H9 (cell line): ENCODE data around the gene ARAP1. TPM values are rescaled to one million over a fixed set of nuclear protein-coding genes. Genes with fewer than 3 reads are reported as not detected.

Source experiments
- DNase-seq: peaks from one replicate; pipeline ENCODE4 v3.0.0-alpha.2; 2017
- H2AFZ ChIP-seq: one replicate; pipeline ENCODE4 v1.6.1; 2013; ENCODE audit warnings: mild to moderate bottlenecking, low read length, control low read depth, moderate library complexity
- H2AK5ac ChIP-seq: 2 replicates; pipeline ENCODE4 v1.6.1; 2013; ENCODE audit warnings: low read length, control low read depth, mixed read lengths; ENCODE audit not compliant: insufficient read length
- H2BK120ac ChIP-seq: one replicate; pipeline ENCODE4 v1.6.1; 2013; ENCODE audit warnings: low read depth, mild to moderate bottlenecking, low read length, control low read depth, inconsistent platforms; ENCODE audit not compliant: poor library complexity, severe bottlenecking
- H2BK12ac ChIP-seq: 2 replicates; pipeline ENCODE4 v1.6.1; 2013; ENCODE audit warnings: low read length, control low read depth, mixed read lengths, low read depth; ENCODE audit not compliant: insufficient read length
- H2BK15ac ChIP-seq: 2 replicates; pipeline ENCODE4 v1.6.1; 2013; ENCODE audit warnings: low read depth, low read length, control low read depth
- H2BK20ac ChIP-seq: one replicate; pipeline ENCODE4 v1.6.1; 2013; ENCODE audit warnings: low read depth, mild to moderate bottlenecking, low read length, control low read depth, inconsistent platforms; ENCODE audit not compliant: poor library complexity, severe bottlenecking
- H2BK5ac ChIP-seq: 2 replicates; pipeline ENCODE4 v1.6.1; 2013; ENCODE audit warnings: low read length, control low read depth, mixed read lengths; ENCODE audit not compliant: insufficient read length
- H3K14ac ChIP-seq: 2 replicates; pipeline ENCODE4 v1.6.1; 2013; ENCODE audit warnings: low read length, control low read depth; ENCODE audit not compliant: insufficient read depth
- H3K18ac ChIP-seq: 2 replicates; pipeline ENCODE4 v1.6.1; 2013; ENCODE audit warnings: low read depth, mild to moderate bottlenecking, mixed read lengths, low read length, control low read depth; ENCODE audit not compliant: insufficient read length
- H3K23ac ChIP-seq: 2 replicates; pipeline ENCODE4 v1.6.1; 2013; ENCODE audit warnings: low read length, control low read depth, mixed read lengths, low read depth; ENCODE audit not compliant: insufficient read length
- H3K23me2 ChIP-seq: 2 replicates; pipeline ENCODE4 v1.6.1; 2013; ENCODE audit warnings: low read depth, mild to moderate bottlenecking, mixed read lengths, low read length, control low read depth; ENCODE audit not compliant: insufficient read length, poor library complexity, severe bottlenecking
- H3K27ac ChIP-seq: 2 replicates; pipeline ENCODE4 v1.5.1; 2013; ENCODE audit warnings: low read length, control low read depth, mixed read lengths, low read depth; ENCODE audit not compliant: insufficient read length
- H3K27me3 ChIP-seq: 2 replicates; pipeline ENCODE4 v1.6.1; 2013; ENCODE audit warnings: low read length, control low read depth, inconsistent platforms; ENCODE audit not compliant: insufficient read depth
- H3K4ac ChIP-seq: 2 replicates; pipeline ENCODE4 v1.6.1; 2013; ENCODE audit warnings: low read depth, mild to moderate bottlenecking, control low read depth, inconsistent platforms, low read length, moderate library complexity
- H3K4me1 ChIP-seq: 2 replicates; pipeline ENCODE4 v1.6.1; 2013; ENCODE audit warnings: low read length, control low read depth, inconsistent platforms; ENCODE audit not compliant: insufficient read depth
- H3K4me2 ChIP-seq: 2 replicates; pipeline ENCODE4 v1.6.1; 2013; ENCODE audit warnings: low read length, control low read depth, mixed read lengths; ENCODE audit not compliant: insufficient read length, insufficient read depth
- H3K56ac ChIP-seq: 2 replicates; pipeline ENCODE4 v1.6.1; 2013; ENCODE audit warnings: low read depth, mild to moderate bottlenecking, mixed read lengths, low read length, control low read depth; ENCODE audit not compliant: insufficient read length
- H3K79me1 ChIP-seq: 2 replicates; pipeline ENCODE4 v1.6.1; 2013; ENCODE audit warnings: low read depth, mild to moderate bottlenecking, moderate library complexity, low read length, control low read depth, inconsistent platforms; ENCODE audit not compliant: insufficient read depth, poor library complexity, severe bottlenecking
- H3K79me2 ChIP-seq: 2 replicates; pipeline ENCODE4 v1.6.1; 2013; ENCODE audit warnings: low read length, control low read depth, inconsistent platforms; ENCODE audit not compliant: insufficient read depth
- H3K9ac ChIP-seq: 2 replicates; pipeline ENCODE4 v1.6.1; 2013; ENCODE audit warnings: low read length, control low read depth, mixed read lengths; ENCODE audit not compliant: insufficient read length; ENCODE audit errors: extremely low read depth
- H3K9me3 ChIP-seq: one replicate; pipeline ENCODE4 v1.6.1; 2013; ENCODE audit warnings: low read depth, low read length, inconsistent platforms; ENCODE audit not compliant: control insufficient read depth
- H3T11ph ChIP-seq: one replicate; pipeline ENCODE4 v1.6.1; 2013; ENCODE audit warnings: mild to moderate bottlenecking, low read length, control low read depth, inconsistent platforms
- H4K20me1 ChIP-seq: one replicate; pipeline ENCODE4 v1.6.1; 2013; ENCODE audit not compliant: control insufficient read depth, insufficient read length, insufficient read depth
- H4K5ac ChIP-seq: 2 replicates; pipeline ENCODE4 v1.6.1; 2013; ENCODE audit warnings: low read depth, mild to moderate bottlenecking, mixed read lengths, low read length, control low read depth; ENCODE audit not compliant: insufficient read length
- H4K8ac ChIP-seq: replicated peaks from 2 replicates; pipeline ENCODE4 v1.6.1; 2013; ENCODE audit warnings: low read length, control low read depth, mixed read lengths, low read depth; ENCODE audit not compliant: insufficient read length
- H4K91ac ChIP-seq: 2 replicates; pipeline ENCODE4 v1.6.1; 2013; ENCODE audit warnings: low read depth, mild to moderate bottlenecking, moderate library complexity, mixed read lengths, low read length, control low read depth; ENCODE audit not compliant: insufficient read length
- H3K27ac Mint-ChIP-seq, 3 experiments: 2 replicates in 2 of 3; 3 replicates in 1 of 3; pipeline ENCODE4 v1.8.0; 2020 to 2021; ENCODE audit warnings: mixed read lengths in 3 of 3, mild to moderate bottlenecking in 1 of 3, moderate library complexity in 1 of 3
- H3K27me3 Mint-ChIP-seq: 2 replicates; pipeline ENCODE4 v1.8.0; 2021; ENCODE audit warnings: low read depth, mild to moderate bottlenecking, moderate library complexity, mixed read lengths
- H3K36me3 Mint-ChIP-seq, 3 experiments: 2 replicates in 2 of 3; 3 replicates in 1 of 3; pipeline ENCODE4 v1.8.0; 2020 to 2021; ENCODE audit warnings: low read depth in 3 of 3, mixed read lengths in 3 of 3; ENCODE audit not compliant: insufficient read depth in 1 of 3
- H3K4me1 Mint-ChIP-seq, 2 experiments: 2 replicates each; pipeline ENCODE4 v1.8.0; 2020; ENCODE audit warnings: mixed read lengths in 2 of 2
- H3K4me3 Mint-ChIP-seq, 2 experiments: 2 replicates in 1 of 2; 3 replicates in 1 of 2; pipeline ENCODE4 v1.8.0; 2020 to 2021; ENCODE audit warnings: mild to moderate bottlenecking in 2 of 2, mixed read lengths in 2 of 2, moderate library complexity in 1 of 2
- H3K9me3 Mint-ChIP-seq, 2 experiments: 2 replicates in 1 of 2; 3 replicates in 1 of 2; pipeline ENCODE4 v1.8.0; 2020; ENCODE audit warnings: mild to moderate bottlenecking in 2 of 2, mixed read lengths in 2 of 2, moderate library complexity in 1 of 2
- WGBS: extraction: QIAGEN DNeasy Blood & Tissue Kit; methylation state at CpG from one replicate; pipeline ENCODE4 v1.1.7; 2013; ENCODE audit warnings: missing lambda C conversion rate, low lambda C conversion rate, mixed read lengths; ENCODE audit not compliant: insufficient read length; ENCODE audit errors: extremely low coverage; 5-methylcytosine and 5-hydroxymethylcytosine counted together
- total RNA-seq: library from RNA; stranded (reverse); gene quantifications from 2 replicates; pipeline ENCODE4 v1.2.1, GENCODE V29; 2021
- TF ChIP-seq, protein P1 (sequence below): fragments of 200-600 bp; sonication (generic); conservative IDR thresholded peaks from 3 replicates; pipeline ENCODE4 v1.8.0; 2021; ENCODE audit warnings: antibody characterized with exemption, mild to moderate bottlenecking

The ARAP1 gene
- total RNA-seq, 1 experiment from 2014 or later: 59.4 TPM

DNA sequence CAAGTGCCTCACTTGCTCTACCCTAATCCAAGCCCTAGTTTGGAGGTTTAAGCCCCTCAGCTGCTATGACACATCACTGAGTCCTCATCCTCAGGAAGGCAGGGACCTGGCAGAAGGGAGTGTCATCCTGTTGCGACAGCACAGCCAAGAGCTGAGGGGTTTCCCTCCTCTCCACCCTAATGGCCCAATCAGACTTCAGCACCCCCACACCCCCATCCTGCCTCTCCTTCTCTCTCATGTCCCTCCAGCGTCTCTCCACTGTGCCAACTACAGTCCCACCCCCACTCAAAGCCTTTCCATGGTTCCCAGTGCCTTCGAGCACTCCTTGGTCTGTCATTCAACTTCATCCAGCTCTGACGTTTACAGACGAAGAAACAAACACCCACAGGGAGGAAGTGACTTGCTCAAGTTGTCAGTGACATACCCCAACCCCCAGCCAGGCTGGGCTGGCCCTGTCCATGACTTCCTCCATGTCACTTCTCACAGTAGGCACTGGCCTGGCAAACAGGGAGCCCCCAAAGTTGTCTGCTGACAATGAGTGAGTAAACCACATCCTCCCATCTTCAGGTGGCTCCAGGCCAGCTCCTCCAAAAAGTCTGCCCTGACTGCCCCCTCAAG is 15.6 kb downstream of the ARAP1 start:
- H2AK5ac ChIP-seq: no peak overlapping the region
- H3K18ac ChIP-seq: no peak overlapping the region
- H3T11ph ChIP-seq: no peak overlapping the region
- Mint-ChIP-seq H3K4me1 (peaks cover 41 to 44% of the 10 kb centered on the region in 2 experiments), H3K4me3 (peak overlapping the region in 1 of 2 experiments; percentile 34; a peak in 2 of 5 replicates), H3K27me3 (no peaks in the 10 kb centered on the region), H3K36me3 (peaks cover 2 to 16% (median 8%) of the 10 kb centered on the region in 3 experiments), H3K27ac (peak overlapping the region; percentile 76 to 78 (median 77); a peak in 6 of 7 replicates), H3K9me3 (no peaks in the 10 kb centered on the region)
- no peak for DNase-seq
- H3K79me1 ChIP-seq: no peaks in the 10 kb centered on the region
- no peaks in the 10 kb centered on the region for H4K20me1 ChIP-seq
- no CpG with 5 or more reads among the region's 5 CpGs for WGBS
- no peak overlapping the region for H3K27ac ChIP-seq
- H2BK5ac ChIP-seq: no peak overlapping the region
- H2BK15ac ChIP-seq: no peak overlapping the region
- no peak overlapping the region for H4K8ac ChIP-seq
- H4K5ac ChIP-seq: no peak overlapping the region
- peaks cover 17% of the 10 kb centered on the region for H3K4me1 ChIP-seq
- H3K56ac ChIP-seq: no peak overlapping the region
- no peak overlapping the region for H3K9ac ChIP-seq
- no peak overlapping the region for H2BK120ac ChIP-seq
- no peaks in the 10 kb centered on the region for H3K9me3 ChIP-seq
- H3K23me2 ChIP-seq: no peaks in the 10 kb centered on the region
- H4K91ac ChIP-seq: no peak overlapping the region
- H2BK12ac ChIP-seq: no peak overlapping the region
- peaks cover 10% of the 10 kb centered on the region; the same call in 1 of the 2 replicates for H3K79me2 ChIP-seq
- TF ChIP-seq, protein P1, sequence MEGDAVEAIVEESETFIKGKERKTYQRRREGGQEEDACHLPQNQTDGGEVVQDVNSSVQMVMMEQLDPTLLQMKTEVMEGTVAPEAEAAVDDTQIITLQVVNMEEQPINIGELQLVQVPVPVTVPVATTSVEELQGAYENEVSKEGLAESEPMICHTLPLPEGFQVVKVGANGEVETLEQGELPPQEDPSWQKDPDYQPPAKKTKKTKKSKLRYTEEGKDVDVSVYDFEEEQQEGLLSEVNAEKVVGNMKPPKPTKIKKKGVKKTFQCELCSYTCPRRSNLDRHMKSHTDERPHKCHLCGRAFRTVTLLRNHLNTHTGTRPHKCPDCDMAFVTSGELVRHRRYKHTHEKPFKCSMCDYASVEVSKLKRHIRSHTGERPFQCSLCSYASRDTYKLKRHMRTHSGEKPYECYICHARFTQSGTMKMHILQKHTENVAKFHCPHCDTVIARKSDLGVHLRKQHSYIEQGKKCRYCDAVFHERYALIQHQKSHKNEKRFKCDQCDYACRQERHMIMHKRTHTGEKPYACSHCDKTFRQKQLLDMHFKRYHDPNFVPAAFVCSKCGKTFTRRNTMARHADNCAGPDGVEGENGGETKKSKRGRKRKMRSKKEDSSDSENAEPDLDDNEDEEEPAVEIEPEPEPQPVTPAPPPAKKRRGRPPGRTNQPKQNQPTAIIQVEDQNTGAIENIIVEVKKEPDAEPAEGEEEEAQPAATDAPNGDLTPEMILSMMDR: no peak
- no peak overlapping the region for H3K23ac ChIP-seq
- no peak overlapping the region for H2BK20ac ChIP-seq
- H3K4me2 ChIP-seq: no peak overlapping the region
- no peak overlapping the region for H2AFZ ChIP-seq
- no peaks in the 10 kb centered on the region for H3K27me3 ChIP-seq
- no peak overlapping the region for H3K14ac ChIP-seq
- H3K4ac ChIP-seq: no peak overlapping the region
